ENCODE measurements around the gene EOGT.

Gene EOGT

GRCh38 chr3:68972358-68972979 is 41.0 kb downstream of the EOGT start:
- H3K36me3 Mint-ChIP-seq (ENCODE audit: low read depth) = peaks cover 26% of the 10 kb centered on the region
- peak; percentile 77 for DNase-seq
- H3K27ac Mint-ChIP-seq = no peak overlapping the region
- peak; percentile 88 for TF ChIP-seq CTCF (IDR thresholded peaks at IDR 0.05)
- H3K27me3 Mint-ChIP-seq (ENCODE audit: low read depth, poor library complexity) = no peaks in the 10 kb centered on the region
- H3K4me1 Mint-ChIP-seq = peaks cover 24% of the 10 kb centered on the region
- no peak overlapping the region for H3K4me3 Mint-ChIP-seq
- no peaks in the 10 kb centered on the region for H3K9me3 Mint-ChIP-seq

- no peak for DNase-seq
- no peaks in the 10 kb centered on the region for H3K9me3 Mint-ChIP-seq
- no peak overlapping the region for H3K4me3 Mint-ChIP-seq
- H3K27ac Mint-ChIP-seq = no peak overlapping the region
- no peak for TF ChIP-seq CTCF (IDR thresholded peaks at IDR 0.05)
- H3K4me1 Mint-ChIP-seq = peaks cover 17% of the 10 kb centered on the region
- H3K36me3 Mint-ChIP-seq (ENCODE audit: low read depth) = no peaks in the 10 kb centered on the region
- no peaks in the 10 kb centered on the region for H3K27me3 Mint-ChIP-seq (ENCODE audit: low read depth, poor library complexity)
Measured at GRCh38 chr3:68964694-68965093, 48.8 kb downstream of the EOGT start.

GRCh38 chr3:68963891-68964290 is 49.6 kb downstream of the EOGT start:
- H3K36me3 Mint-ChIP-seq (ENCODE audit: low read depth) = no peaks in the 10 kb centered on the region
- no peak overlapping the region for H3K4me3 Mint-ChIP-seq
- H3K4me1 Mint-ChIP-seq = peaks cover 10% of the 10 kb centered on the region
- H3K27ac Mint-ChIP-seq = no peak overlapping the region
- H3K27me3 Mint-ChIP-seq (ENCODE audit: low read depth, poor library complexity) = no peaks in the 10 kb centered on the region
- no peak for TF ChIP-seq CTCF (IDR thresholded peaks at IDR 0.05)
- DNase-seq = no peak
- no peaks in the 10 kb centered on the region for H3K9me3 Mint-ChIP-seq

- Mint-ChIP-seq H3K4me1 (peaks cover 5% of the 10 kb centered on the region), H3K9me3 (no peaks in the 10 kb centered on the region), H3K36me3 (ENCODE audit: low read depth) (no peaks in the 10 kb centered on the region), H3K27me3 (ENCODE audit: low read depth, poor library complexity) (no peaks in the 10 kb centered on the region), H3K27ac (no peak overlapping the region), H3K4me3 (no peak overlapping the region)
- DNase-seq = no peak
- no peak for TF ChIP-seq CTCF (IDR thresholded peaks at IDR 0.05)
Measured at GRCh38 chr3:68963376-68963775, 50.1 kb downstream of the EOGT start.

- Mint-ChIP-seq H3K4me3 (no peak overlapping the region), H3K27me3 (ENCODE audit: low read depth, poor library complexity) (no peaks in the 10 kb centered on the region), H3K27ac (no peak overlapping the region), H3K4me1 (peaks cover 2% of the 10 kb centered on the region), H3K36me3 (ENCODE audit: low read depth) (no peaks in the 10 kb centered on the region), H3K9me3 (no peaks in the 10 kb centered on the region)
- no peak for DNase-seq
- TF ChIP-seq CTCF (IDR thresholded peaks at IDR 0.05) = no peak
Measured at GRCh38 chr3:68958932-68959331, 54.6 kb downstream of the EOGT start.

GRCh38 chr3:68957895-68958294 is 55.6 kb downstream of the EOGT start:
- DNase-seq = no peak
- H3K4me3 Mint-ChIP-seq = no peak overlapping the region

More at GRCh38 chr3:68957895-68958294, 55.6 kb downstream of the EOGT start:
- no peak for TF ChIP-seq CTCF (IDR thresholded peaks at IDR 0.05)
- no peaks in the 10 kb centered on the region for H3K4me1 Mint-ChIP-seq
- no peak overlapping the region for H3K27ac Mint-ChIP-seq
- no peaks in the 10 kb centered on the region for H3K36me3 Mint-ChIP-seq (ENCODE audit: low read depth)
- no peaks in the 10 kb centered on the region for H3K27me3 Mint-ChIP-seq (ENCODE audit: low read depth, poor library complexity)
- no peaks in the 10 kb centered on the region for H3K9me3 Mint-ChIP-seq
